ENCODE measurements around the gene ARVCF.
A peak's percentile ranks its signal among the peaks of the same experiment; 100 is the strongest.

Gene ARVCF

GRCh38 chr22:20017622-20017958 is 967 bp upstream of the ARVCF start:
- Histone ChIP-seq H3K4me3 (ENCODE audit: low read depth, low read length) (peak overlapping the region; percentile 84), H3K27me3 (ENCODE audit: control insufficient read depth, insufficient read depth, low read length) (peaks cover 48% of the 10 kb centered on the region), H3K36me3 (ENCODE audit: control insufficient read depth, insufficient read depth, low read length) (peaks cover 3% of the 10 kb centered on the region), H3K4me1 (ENCODE audit: control insufficient read depth, insufficient read depth, low read length) (peaks cover 5% of the 10 kb centered on the region), H3K9ac (ENCODE audit: low read depth, low read length) (no peak overlapping the region), H3K9me3 (ENCODE audit: control insufficient read depth, insufficient read depth, low read length) (no peaks in the 10 kb centered on the region)

GRCh38 chr22:20015971-20016733 is 471 bp downstream of the ARVCF start:
- Histone ChIP-seq H3K27me3 (ENCODE audit: control insufficient read depth, insufficient read depth, low read length) (peaks cover 48% of the 10 kb centered on the region), H3K4me3 (ENCODE audit: low read depth, low read length) (peak overlapping the region; percentile 58), H3K9ac (ENCODE audit: low read depth, low read length) (no peak overlapping the region), H3K36me3 (ENCODE audit: control insufficient read depth, insufficient read depth, low read length) (peaks cover 3% of the 10 kb centered on the region), H3K9me3 (ENCODE audit: control insufficient read depth, insufficient read depth, low read length) (no peaks in the 10 kb centered on the region), H3K4me1 (ENCODE audit: control insufficient read depth, insufficient read depth, low read length) (peaks cover 5% of the 10 kb centered on the region)

- no peaks in the 10 kb centered on the region for H3K9me3 ChIP-seq (ENCODE audit: control insufficient read depth, insufficient read depth, low read length)
- H3K9ac ChIP-seq (ENCODE audit: low read depth, low read length), result no peak overlapping the region
- peaks cover 5% of the 10 kb centered on the region for H3K4me1 ChIP-seq (ENCODE audit: control insufficient read depth, insufficient read depth, low read length)
- peaks cover 44% of the 10 kb centered on the region for H3K27me3 ChIP-seq (ENCODE audit: control insufficient read depth, insufficient read depth, low read length)
- H3K36me3 ChIP-seq (ENCODE audit: control insufficient read depth, insufficient read depth, low read length), result peaks cover 3% of the 10 kb centered on the region
- H3K4me3 ChIP-seq (ENCODE audit: low read depth, low read length), result peak overlapping the region; percentile 58
Observed at GRCh38 chr22:20015187-20015625, 1.4 kb downstream of the ARVCF start.

- Histone ChIP-seq H3K36me3 (ENCODE audit: control insufficient read depth, insufficient read depth, low read length) (peaks cover 3% of the 10 kb centered on the region), H3K9ac (ENCODE audit: low read depth, low read length) (no peak overlapping the region), H3K4me3 (ENCODE audit: low read depth, low read length) (no peak overlapping the region), H3K27me3 (ENCODE audit: control insufficient read depth, insufficient read depth, low read length) (peaks cover 39% of the 10 kb centered on the region), H3K9me3 (ENCODE audit: control insufficient read depth, insufficient read depth, low read length) (no peaks in the 10 kb centered on the region), H3K4me1 (ENCODE audit: control insufficient read depth, insufficient read depth, low read length) (peaks cover 5% of the 10 kb centered on the region)
Observed at GRCh38 chr22:20014526-20015186, 2.0 kb downstream of the ARVCF start.

- peaks cover 5% of the 10 kb centered on the region for H3K4me1 ChIP-seq (ENCODE audit: control insufficient read depth, insufficient read depth, low read length)
- peaks cover 3% of the 10 kb centered on the region for H3K36me3 ChIP-seq (ENCODE audit: control insufficient read depth, insufficient read depth, low read length)
- no peak overlapping the region for H3K9ac ChIP-seq (ENCODE audit: low read depth, low read length)
- H3K9me3 ChIP-seq (ENCODE audit: control insufficient read depth, insufficient read depth, low read length), result no peaks in the 10 kb centered on the region
- H3K4me3 ChIP-seq (ENCODE audit: low read depth, low read length), result no peak overlapping the region
- peaks cover 27% of the 10 kb centered on the region for H3K27me3 ChIP-seq (ENCODE audit: control insufficient read depth, insufficient read depth, low read length)
Observed at GRCh38 chr22:20013382-20013871, 3.2 kb downstream of the ARVCF start.

- Histone ChIP-seq H3K27me3 (ENCODE audit: control insufficient read depth, insufficient read depth, low read length) (peaks cover 21% of the 10 kb centered on the region), H3K4me3 (ENCODE audit: low read depth, low read length) (no peak overlapping the region), H3K36me3 (ENCODE audit: control insufficient read depth, insufficient read depth, low read length) (peaks cover 3% of the 10 kb centered on the region), H3K9ac (ENCODE audit: low read depth, low read length) (no peak overlapping the region), H3K4me1 (ENCODE audit: control insufficient read depth, insufficient read depth, low read length) (peaks cover 5% of the 10 kb centered on the region), H3K9me3 (ENCODE audit: control insufficient read depth, insufficient read depth, low read length) (no peaks in the 10 kb centered on the region)
Observed at GRCh38 chr22:20012741-20013331, 3.8 kb downstream of the ARVCF start.

GRCh38 chr22:20011993-20012740 is 4.5 kb downstream of the ARVCF start:
- H3K36me3 ChIP-seq (ENCODE audit: control insufficient read depth, insufficient read depth, low read length), result peaks cover 3% of the 10 kb centered on the region

GRCh38 chr22:20011123-20011992 is 5.3 kb downstream of the ARVCF start:
- Histone ChIP-seq H3K9ac (ENCODE audit: low read depth, low read length) (no peak overlapping the region), H3K4me3 (ENCODE audit: low read depth, low read length) (no peak overlapping the region), H3K9me3 (ENCODE audit: control insufficient read depth, insufficient read depth, low read length) (no peaks in the 10 kb centered on the region), H3K27me3 (ENCODE audit: control insufficient read depth, insufficient read depth, low read length) (peaks cover 12% of the 10 kb centered on the region), H3K36me3 (ENCODE audit: control insufficient read depth, insufficient read depth, low read length) (peaks cover 3% of the 10 kb centered on the region), H3K4me1 (ENCODE audit: control insufficient read depth, insufficient read depth, low read length) (peaks cover 5% of the 10 kb centered on the region)

More at GRCh38 chr22:20011993-20012740, 4.5 kb downstream of the ARVCF start:
- Histone ChIP-seq H3K4me3 (ENCODE audit: low read depth, low read length) (no peak overlapping the region), H3K9ac (ENCODE audit: low read depth, low read length) (no peak overlapping the region), H3K9me3 (ENCODE audit: control insufficient read depth, insufficient read depth, low read length) (no peaks in the 10 kb centered on the region), H3K27me3 (ENCODE audit: control insufficient read depth, insufficient read depth, low read length) (peaks cover 14% of the 10 kb centered on the region), H3K4me1 (ENCODE audit: control insufficient read depth, insufficient read depth, low read length) (peaks cover 5% of the 10 kb centered on the region)

GRCh38 chr22:20010307-20011122 is 6.1 kb downstream of the ARVCF start:
- H3K9me3 ChIP-seq (ENCODE audit: control insufficient read depth, insufficient read depth, low read length), result no peaks in the 10 kb centered on the region
- H3K9ac ChIP-seq (ENCODE audit: low read depth, low read length), result no peak overlapping the region
- H3K4me3 ChIP-seq (ENCODE audit: low read depth, low read length), result no peak overlapping the region
- peaks cover 10% of the 10 kb centered on the region for H3K27me3 ChIP-seq (ENCODE audit: control insufficient read depth, insufficient read depth, low read length)
- peaks cover 5% of the 10 kb centered on the region for H3K4me1 ChIP-seq (ENCODE audit: control insufficient read depth, insufficient read depth, low read length)
- H3K36me3 ChIP-seq (ENCODE audit: control insufficient read depth, insufficient read depth, low read length), result peaks cover 3% of the 10 kb centered on the region

GRCh38 chr22:20009582-20010306 is 6.9 kb downstream of the ARVCF start:
- no peak overlapping the region for H3K9ac ChIP-seq (ENCODE audit: low read depth, low read length)
- H3K4me1 ChIP-seq (ENCODE audit: control insufficient read depth, insufficient read depth, low read length), result peaks cover 5% of the 10 kb centered on the region
- H3K36me3 ChIP-seq (ENCODE audit: control insufficient read depth, insufficient read depth, low read length), result peaks cover 3% of the 10 kb centered on the region
- H3K4me3 ChIP-seq (ENCODE audit: low read depth, low read length), result no peak overlapping the region
- H3K9me3 ChIP-seq (ENCODE audit: control insufficient read depth, insufficient read depth, low read length), result no peaks in the 10 kb centered on the region
- H3K27me3 ChIP-seq (ENCODE audit: control insufficient read depth, insufficient read depth, low read length), result peaks cover 2% of the 10 kb centered on the region
